Measurements from ENCODE around the gene BARHL2. TPM values are rescaled to one million over a fixed set of nuclear protein-coding genes. Genes with fewer than 3 reads are reported as not detected.

The BARHL2 gene
- total RNA-seq, 1 donor = not detected

GRCh38 chr1:90671741-90672140, 45.4 kb downstream of the BARHL2 start:
- H3K36me3 ChIP-seq (ENCODE audit: insufficient read depth, low read length) = no peaks in the 10 kb centered on the region
- H3K4me1 ChIP-seq (ENCODE audit: insufficient read depth, low read length) = no peaks in the 10 kb centered on the region
- H3K4me2 ChIP-seq (ENCODE audit: insufficient read depth, low read length) = no peak overlapping the region
- no peak for TF ChIP-seq CTCF (IDR thresholded peaks at IDR 0.05; ENCODE audit: extremely low read depth, low read depth, low read length)
- no peak for DNase-seq (ENCODE audit: insufficient read length, low spot score, missing footprints)
- H3K4me3 ChIP-seq (ENCODE audit: insufficient read depth, low read length) = no peak overlapping the region
- no peak overlapping the region for H2AFZ ChIP-seq (ENCODE audit: low read length)
- no peaks in the 10 kb centered on the region for H3K79me2 ChIP-seq (ENCODE audit: insufficient read depth, low read length)
- H3K27me3 ChIP-seq (ENCODE audit: insufficient read depth, low read length) = no peaks in the 10 kb centered on the region
- no peaks in the 10 kb centered on the region for H3K9me3 ChIP-seq (ENCODE audit: low read depth, low read length)
- no peaks in the 10 kb centered on the region for H4K20me1 ChIP-seq (ENCODE audit: insufficient read depth, low read length)
- H3K27ac ChIP-seq (ENCODE audit: low read depth, low read length) = no peak overlapping the region

- H3K79me2 ChIP-seq (ENCODE audit: insufficient read depth, low read length) = no peaks in the 10 kb centered on the region
- DNase-seq (ENCODE audit: insufficient read length, low spot score, missing footprints) = no peak
- no peak overlapping the region for H2AFZ ChIP-seq (ENCODE audit: low read length)
- H3K27me3 ChIP-seq (ENCODE audit: insufficient read depth, low read length) = no peaks in the 10 kb centered on the region
- H3K36me3 ChIP-seq (ENCODE audit: insufficient read depth, low read length) = no peaks in the 10 kb centered on the region
- H3K4me1 ChIP-seq (ENCODE audit: insufficient read depth, low read length) = no peaks in the 10 kb centered on the region
- H3K9me3 ChIP-seq (ENCODE audit: low read depth, low read length) = no peaks in the 10 kb centered on the region
- H3K4me3 ChIP-seq (ENCODE audit: insufficient read depth, low read length) = no peak overlapping the region
- H3K4me2 ChIP-seq (ENCODE audit: insufficient read depth, low read length) = no peak overlapping the region
- no peak for TF ChIP-seq CTCF (IDR thresholded peaks at IDR 0.05; ENCODE audit: extremely low read depth, low read depth, low read length)
- H3K27ac ChIP-seq (ENCODE audit: low read depth, low read length) = no peak overlapping the region
- no peaks in the 10 kb centered on the region for H4K20me1 ChIP-seq (ENCODE audit: insufficient read depth, low read length)
These were observed 45.9 kb downstream of the BARHL2 start for GRCh38 chr1:90671251-90671650.

Measured in osteoblast (primary cell).